ENCODE results near the gene SRPK3.
"Not testable (repeated sequence)": the region's sequence is repeated elsewhere in the genome, so short reads cannot be mapped to it uniquely, and the experiment has no call there.

Gene SRPK3

GRCh38 chrX:153742111-153742510 is 38.7 kb upstream of the SRPK3 start:
- not testable (repeated sequence) for DNase-seq, ATAC-seq, H3K9me3 Mint-ChIP-seq, H3K27ac Mint-ChIP-seq, H3K4me3 Mint-ChIP-seq
- Mint-ChIP-seq H3K27me3 (peaks cover 17% of the 10 kb centered on the region), H3K4me1 (peaks cover 20% of the 10 kb centered on the region)

- H3K9me3 Mint-ChIP-seq, DNase-seq, ATAC-seq, H3K27ac Mint-ChIP-seq, H3K4me3 Mint-ChIP-seq: not testable (repeated sequence)
- Mint-ChIP-seq H3K4me1 (peaks cover 20% of the 10 kb centered on the region), H3K27me3 (peaks cover 17% of the 10 kb centered on the region)
These were observed 37.9 kb upstream of the SRPK3 start for GRCh38 chrX:153742796-153743467.

GRCh38 chrX:153743468-153744209 is 37.2 kb upstream of the SRPK3 start:
- not testable (repeated sequence) for H3K9me3 Mint-ChIP-seq, H3K4me3 Mint-ChIP-seq, H3K27ac Mint-ChIP-seq, ATAC-seq, DNase-seq
- H3K4me1 Mint-ChIP-seq: peaks cover 20% of the 10 kb centered on the region
- peaks cover 17% of the 10 kb centered on the region for H3K27me3 Mint-ChIP-seq

- no peak overlapping the region for H3K27ac Mint-ChIP-seq
- peaks cover 17% of the 10 kb centered on the region for H3K27me3 Mint-ChIP-seq
- H3K4me1 Mint-ChIP-seq: peaks cover 19% of the 10 kb centered on the region
- DNase-seq (no peak), ATAC-seq (no peak)
- peak overlapping the region in 1 of 2 donors; percentile 26 for H3K4me3 Mint-ChIP-seq
- H3K9me3 Mint-ChIP-seq: no peaks in the 10 kb centered on the region
These were observed 36.4 kb upstream of the SRPK3 start for GRCh38 chrX:153744210-153745066.

GRCh38 chrX:153745067-153745433 is 35.8 kb upstream of the SRPK3 start:
- not testable (repeated sequence) for H3K9me3 Mint-ChIP-seq, ATAC-seq, H3K27ac Mint-ChIP-seq, H3K4me3 Mint-ChIP-seq, DNase-seq
- Mint-ChIP-seq H3K27me3 (peaks cover 17% of the 10 kb centered on the region), H3K4me1 (peaks cover 13% of the 10 kb centered on the region)

- H3K27me3 Mint-ChIP-seq: peaks cover 17% of the 10 kb centered on the region
- DNase-seq: no peak
- H3K9me3 Mint-ChIP-seq: no peaks in the 10 kb centered on the region
- no peak overlapping the region for H3K4me3 Mint-ChIP-seq
- H3K4me1 Mint-ChIP-seq: peaks cover under 1% of the 10 kb centered on the region
- H3K27ac Mint-ChIP-seq: no peak overlapping the region
- ATAC-seq: no peak
These were observed 34.5 kb upstream of the SRPK3 start for GRCh38 chrX:153746359-153746758.

GRCh38 chrX:153746991-153747390 is 33.9 kb upstream of the SRPK3 start:
- peaks cover 17% of the 10 kb centered on the region for H3K27me3 Mint-ChIP-seq
- DNase-seq, H3K4me1 Mint-ChIP-seq, ATAC-seq, H3K4me3 Mint-ChIP-seq, H3K27ac Mint-ChIP-seq, H3K9me3 Mint-ChIP-seq: not testable (repeated sequence)

GRCh38 chrX:153749017-153749416 is 31.8 kb upstream of the SRPK3 start:
- DNase-seq, H3K27ac Mint-ChIP-seq, H3K4me1 Mint-ChIP-seq, H3K9me3 Mint-ChIP-seq, ATAC-seq, H3K4me3 Mint-ChIP-seq: not testable (repeated sequence)
- H3K27me3 Mint-ChIP-seq: peaks cover 17% of the 10 kb centered on the region

GRCh38 chrX:153750127-153750774 is 30.6 kb upstream of the SRPK3 start:
- no peak overlapping the region for H3K4me3 Mint-ChIP-seq
- ATAC-seq (no peak), DNase-seq (no peak)
- no peaks in the 10 kb centered on the region for H3K4me1 Mint-ChIP-seq
- no peaks in the 10 kb centered on the region for H3K9me3 Mint-ChIP-seq
- H3K27me3 Mint-ChIP-seq: peaks cover 9% of the 10 kb centered on the region
- no peak overlapping the region for H3K27ac Mint-ChIP-seq

GRCh38 chrX:153755136-153755535 is 25.7 kb upstream of the SRPK3 start:
- Mint-ChIP-seq H3K27me3 (no peaks in the 10 kb centered on the region), H3K4me1 (no peaks in the 10 kb centered on the region), H3K4me3 (no peak overlapping the region), H3K27ac (no peak overlapping the region), H3K9me3 (no peaks in the 10 kb centered on the region)
- DNase-seq (no peak), ATAC-seq (no peak)

- H3K27me3 Mint-ChIP-seq: no peaks in the 10 kb centered on the region
- no peak for DNase-seq
- H3K4me3 Mint-ChIP-seq: no peak overlapping the region
- ATAC-seq: no peak
- peaks cover 18% of the 10 kb centered on the region for H3K4me1 Mint-ChIP-seq
- no peaks in the 10 kb centered on the region for H3K9me3 Mint-ChIP-seq
- no peak overlapping the region for H3K27ac Mint-ChIP-seq
These were observed 19.0 kb upstream of the SRPK3 start for GRCh38 chrX:153761863-153762262.

GRCh38 chrX:153762626-153763173 is 18.1 kb upstream of the SRPK3 start:
- DNase-seq (no peak), ATAC-seq (no peak)
- H3K27ac Mint-ChIP-seq: no peak overlapping the region

GRCh38 chrX:153763298-153763932 is 17.4 kb upstream of the SRPK3 start:
- Mint-ChIP-seq H3K27ac (no peak overlapping the region), H3K27me3 (no peaks in the 10 kb centered on the region), H3K9me3 (no peaks in the 10 kb centered on the region), H3K4me1 (peaks cover 28% of the 10 kb centered on the region), H3K4me3 (no peak overlapping the region)
- DNase-seq (no peak), ATAC-seq (no peak)

More at GRCh38 chrX:153762626-153763173, 18.1 kb upstream of the SRPK3 start:
- Mint-ChIP-seq H3K27me3 (no peaks in the 10 kb centered on the region), H3K9me3 (no peaks in the 10 kb centered on the region), H3K4me1 (peaks cover 21% of the 10 kb centered on the region), H3K4me3 (no peak overlapping the region)

GRCh38 chrX:153763989-153764755 is 16.7 kb upstream of the SRPK3 start, which contains the start of gene PLXNB3:
TSS of gene PLXNB3 (plus strand) at chrX:153764249. CDS start at chrX:153765536, 1,287 bp downstream.
- Mint-ChIP-seq H3K9me3 (no peaks in the 10 kb centered on the region), H3K27me3 (no peaks in the 10 kb centered on the region), H3K4me1 (peaks cover 31% of the 10 kb centered on the region), H3K27ac (peak within 1 kb of the TSS in 1 of 2 donors; percentile 76), H3K4me3 (peak within 1 kb of the TSS; percentile 34 to 62)
- DNase-seq: peak; percentile 67 to 78
- peak; percentile 75 for ATAC-seq

All from stimulated activated naive CD8-positive, alpha-beta T cell treated with anti-CD3 and anti-CD28 coated beads, Interleukin-15, amount 100 ng/mL, for 72 hours (primary cell).